Muscle of leg (tissue), 16 donors: ENCODE measurements around the gene OR5AL1. TPM values are rescaled to one million over a fixed set of nuclear protein-coding genes. Genes with fewer than 3 reads are reported as not detected.
"Not testable (repeated sequence)": the region's sequence is repeated elsewhere in the genome, so short reads cannot be mapped to it uniquely, and the experiment has no call there.

ENCODE experiments used
- DNase-seq: peaks from one replicate; pipeline ENCODE4 v3.0.0; 2013
- H3K27ac ChIP-seq: one replicate; pipeline ENCODE4 v1.5.1; 2013; ENCODE audit warnings: mild to moderate bottlenecking, low read length, control low read depth
- H3K27me3 ChIP-seq: one replicate; pipeline ENCODE4 v1.6.1; 2013; ENCODE audit warnings: low read length; ENCODE audit not compliant: control insufficient read depth, insufficient read depth
- H3K36me3 ChIP-seq: one replicate; pipeline ENCODE4 v1.6.1; 2013; ENCODE audit warnings: low read length; ENCODE audit not compliant: control insufficient read depth, insufficient read depth
- H3K4me1 ChIP-seq: one replicate; pipeline ENCODE4 v1.6.1; 2013; ENCODE audit warnings: low read length; ENCODE audit not compliant: control insufficient read depth, insufficient read depth
- H3K4me3 ChIP-seq: one replicate; pipeline ENCODE4 v1.5.1; 2013; ENCODE audit warnings: low read length, control low read depth
- H3K9me3 ChIP-seq: replicated peaks from 2 replicates; pipeline ENCODE4 v1.6.1; 2013; ENCODE audit warnings: low read depth, low read length; ENCODE audit not compliant: control insufficient read depth
- WGBS: methylation state at CpG from one replicate; pipeline ENCODE4 v1.1.5; 2013; ENCODE audit warnings: missing lambda C conversion rate; ENCODE audit not compliant: insufficient coverage; 5-methylcytosine and 5-hydroxymethylcytosine counted together
- long read RNA-seq, 11 donors: transcript quantifications; one replicate each; lab custom pipeline, GENCODE V29; 2026
- polyA plus RNA-seq, 8 donors: library from polyadenylated mRNA; unstranded; fragments of 120-200 nt; gene quantifications; one replicate each; pipeline versions ENCODE4 v1.2.1 to v1.2.3, GENCODE V29; 2013; ENCODE audit warnings: inconsistent platforms in 1 of 8, low replicate concordance in 1 of 8; ENCODE audit not compliant: insufficient read length in 8 of 8, insufficient read depth in 1 of 8
- total RNA-seq: library from RNA; stranded (reverse); fragments of 120-200 nt; gene quantifications from one replicate; pipeline ENCODE4 v1.2.4, GENCODE V29; 2013

The OR5AL1 gene
- total RNA-seq (not detected), polyA plus RNA-seq (not detected)
- long read RNA-seq, donor 1 = 0 reads
- long read RNA-seq, donor 2 = 0 reads
- long read RNA-seq, donor 3 = 0 reads
- long read RNA-seq, donor 4 = 0 reads
- long read RNA-seq, donor 5 = 0 reads
- long read RNA-seq, donor 6 = 0 reads
- long read RNA-seq, donor 7 = 0 reads
- long read RNA-seq, donor 8 = 0 reads
- long read RNA-seq, donor 9 = 0 reads
- long read RNA-seq, donor 10 = 0 reads
- long read RNA-seq, donor 11 = 0 reads

DNA sequence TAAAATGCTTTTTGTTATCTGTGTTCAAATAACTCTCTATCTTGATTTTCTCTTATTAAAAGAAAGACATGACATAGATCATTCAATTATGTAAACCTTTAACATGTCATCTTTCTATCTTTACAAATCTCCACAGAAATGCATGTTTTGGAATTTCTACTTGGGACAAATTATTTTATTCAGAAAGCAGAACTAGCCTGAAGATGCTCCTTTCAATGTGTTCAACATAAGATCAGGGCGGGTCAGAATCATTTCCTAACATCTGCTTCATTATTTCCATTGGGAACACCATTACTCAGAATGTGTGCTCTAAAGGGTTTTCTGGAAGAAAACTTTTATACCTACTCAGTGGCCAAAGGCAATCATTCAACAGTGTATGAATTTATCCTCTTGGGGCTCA is at the start of gene OR5AL1:
Gene OR5AL1 (plus strand): TSS at position 301 of the 400 bp plus-strand sequence.
- H3K36me3 ChIP-seq = no peaks in the 10 kb centered on the region
- H3K9me3 ChIP-seq = peaks cover 9% of the 10 kb centered on the region
- no peak within 1 kb of the TSS for H3K4me3 ChIP-seq
- no CpG with 5 or more reads among the region's 1 CpG for WGBS
- no peaks in the 10 kb centered on the region for H3K27me3 ChIP-seq
- DNase-seq = no peak
- H3K27ac ChIP-seq = no peak within 1 kb of the TSS
- H3K4me1 ChIP-seq = no peaks in the 10 kb centered on the region

DNA sequence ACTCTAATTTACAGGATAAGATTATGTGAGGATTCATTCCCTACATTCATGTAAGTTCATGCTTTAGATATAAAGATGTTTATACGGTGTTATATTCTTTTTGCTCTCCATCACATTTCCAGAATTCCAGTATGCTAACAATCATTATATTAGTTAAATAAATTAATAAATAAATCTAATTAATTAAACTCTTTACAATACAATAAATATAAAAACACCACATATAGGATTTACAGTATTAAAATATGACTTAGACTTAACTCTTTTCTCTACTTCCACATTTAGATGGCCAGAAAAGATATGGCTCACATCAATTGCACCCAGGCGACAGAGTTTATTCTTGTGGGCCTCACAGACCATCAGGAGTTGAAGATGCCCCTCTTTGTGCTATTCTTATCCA is 37.2 kb upstream of the OR5AL1 start, which contains the start of gene OR8U1:
Gene OR8U1 (plus strand): TSS at position 301 of the 400 bp plus-strand sequence. CDS start 0 bp downstream, at position 301.
- 70% methylated on average over 1 of the region's 2 CpGs for WGBS
- Histone ChIP-seq H3K36me3 (no peaks in the 10 kb centered on the region), H3K4me1 (no peaks in the 10 kb centered on the region), H3K9me3 (peaks cover 3% of the 10 kb centered on the region), H3K27me3 (no peaks in the 10 kb centered on the region), H3K27ac (no peak within 1 kb of the TSS), H3K4me3 (no peak within 1 kb of the TSS)
- no peak for DNase-seq

DNA sequence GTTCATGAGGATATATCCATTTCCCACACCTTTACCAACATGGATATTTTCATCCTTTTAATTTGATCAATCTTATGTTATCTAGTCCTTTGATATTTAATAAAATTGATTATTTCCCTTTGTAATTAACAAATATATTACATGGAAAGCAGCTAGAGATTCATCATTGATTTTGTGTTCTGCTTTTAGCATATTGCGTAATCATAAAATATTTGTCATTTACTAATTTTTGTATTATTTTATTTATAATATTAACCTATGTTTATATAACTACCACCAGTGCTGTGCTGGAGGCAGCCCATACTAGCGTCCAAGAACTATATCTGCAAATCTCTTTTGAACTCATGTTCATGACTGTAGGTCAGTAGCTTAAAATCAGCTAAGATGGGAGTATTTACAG is 32.4 kb upstream of the OR5AL1 start:
- WGBS = no CpG with 5 or more reads among the region's 2 CpGs
- H3K4me1 ChIP-seq = no peaks in the 10 kb centered on the region
- no peak overlapping the region for H3K4me3 ChIP-seq
- H3K27ac ChIP-seq = no peak overlapping the region
- H3K27me3 ChIP-seq = no peaks in the 10 kb centered on the region
- DNase-seq = no peak
- H3K9me3 ChIP-seq = peaks cover 5% of the 10 kb centered on the region
- no peaks in the 10 kb centered on the region for H3K36me3 ChIP-seq

DNA sequence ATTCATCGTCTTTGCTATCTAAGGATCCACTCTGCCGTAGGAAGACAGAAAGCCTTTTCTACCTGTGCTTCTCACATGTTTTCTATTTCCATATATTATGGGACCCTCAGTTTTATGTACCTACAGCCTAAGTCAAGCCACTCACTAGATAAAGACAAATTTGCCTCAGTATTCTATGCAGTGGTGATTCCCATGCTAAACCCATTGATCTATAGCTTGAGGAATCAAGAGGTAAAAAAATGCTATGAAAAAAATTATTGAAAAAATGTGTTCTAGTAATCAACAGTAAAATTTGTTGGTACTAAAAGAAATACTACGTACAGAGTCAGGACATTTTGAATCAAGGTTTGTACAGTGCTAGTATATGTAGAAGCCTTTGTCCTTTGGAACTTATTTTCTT is 18.1 kb upstream of the OR5AL1 start:
- WGBS = 81% methylated on average over 2 of the region's 3 CpGs
- Histone ChIP-seq H3K4me3 (no peak overlapping the region), H3K4me1 (no peaks in the 10 kb centered on the region), H3K27ac (no peak overlapping the region), H3K9me3 (peaks cover 5% of the 10 kb centered on the region), H3K36me3 (no peaks in the 10 kb centered on the region), H3K27me3 (no peaks in the 10 kb centered on the region)
- no peak for DNase-seq

GRCh38 chr11:56396047-56396446 is 16.4 kb upstream of the OR5AL1 start:
- Histone ChIP-seq H3K27me3 (no peaks in the 10 kb centered on the region), H3K9me3 (peaks cover 9% of the 10 kb centered on the region), H3K4me3 (no peak overlapping the region), H3K4me1 (no peaks in the 10 kb centered on the region), H3K27ac (no peak overlapping the region), H3K36me3 (no peaks in the 10 kb centered on the region)
- DNase-seq = no peak
- 61% methylated on average over 2 of the region's 3 CpGs for WGBS

GRCh38 chr11:56401858-56402461 is 10.5 kb upstream of the OR5AL1 start:
- 95% methylated on average over 24 of the region's 27 CpGs for WGBS
- not testable (repeated sequence) for H3K36me3 ChIP-seq, H3K4me3 ChIP-seq, DNase-seq, H3K27ac ChIP-seq, H3K27me3 ChIP-seq, H3K4me1 ChIP-seq
- peaks cover 19% of the 10 kb centered on the region for H3K9me3 ChIP-seq

GRCh38 chr11:56404393-56404792 is 8.1 kb upstream of the OR5AL1 start:
- Histone ChIP-seq H3K4me1 (no peaks in the 10 kb centered on the region), H3K9me3 (peaks cover 23% of the 10 kb centered on the region), H3K4me3 (no peak overlapping the region), H3K27me3 (no peaks in the 10 kb centered on the region), H3K27ac (no peak overlapping the region), H3K36me3 (no peaks in the 10 kb centered on the region)
- no CpG with 5 or more reads among the region's 2 CpGs for WGBS
- DNase-seq = no peak

DNA sequence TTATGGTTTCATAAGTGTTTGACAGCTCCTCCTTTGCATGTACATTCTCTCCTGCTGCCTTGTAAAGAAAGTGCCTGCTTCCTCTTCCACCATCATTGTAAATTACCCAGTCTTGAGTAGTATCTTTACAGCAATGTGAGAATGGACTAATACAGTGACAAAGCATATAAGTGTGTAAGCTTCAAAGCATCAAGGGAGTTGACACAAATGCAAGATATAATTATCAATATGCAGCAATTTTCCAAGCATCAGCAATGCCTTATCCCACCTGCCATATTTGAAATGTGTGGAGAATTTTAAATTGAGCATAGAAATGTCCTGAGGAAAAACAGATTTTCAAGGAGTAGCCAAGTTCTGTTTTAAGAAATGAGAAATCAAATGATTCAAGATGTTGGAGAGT is 1.7 kb upstream of the OR5AL1 start:
- Histone ChIP-seq H3K9me3 (peaks cover 14% of the 10 kb centered on the region), H3K4me1 (no peaks in the 10 kb centered on the region), H3K27ac (no peak overlapping the region), H3K4me3 (no peak overlapping the region), H3K27me3 (no peaks in the 10 kb centered on the region), H3K36me3 (no peaks in the 10 kb centered on the region)
- DNase-seq = no peak

DNA sequence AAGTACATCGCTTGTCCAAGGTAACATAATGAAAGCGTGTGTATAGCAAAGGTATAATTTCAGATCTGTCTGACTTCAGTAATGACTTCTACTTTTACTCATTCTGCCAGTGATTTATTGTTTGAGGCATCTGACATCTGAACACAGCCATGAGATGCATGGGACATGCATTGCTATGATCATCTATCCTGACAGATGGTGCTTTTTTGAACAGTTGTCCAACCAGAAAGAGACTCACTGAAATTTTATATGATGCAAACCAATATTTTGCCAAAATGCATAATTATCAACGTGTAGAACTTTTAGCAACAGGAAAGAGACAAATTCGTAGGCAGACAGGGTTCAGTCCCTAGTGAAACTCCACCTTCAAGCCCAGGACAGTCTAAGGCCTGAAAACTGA is 41.0 kb downstream of the OR5AL1 start:
- Histone ChIP-seq H3K4me1 (no peaks in the 10 kb centered on the region), H3K36me3 (no peaks in the 10 kb centered on the region), H3K27me3 (no peaks in the 10 kb centered on the region), H3K4me3 (no peak overlapping the region), H3K9me3 (peaks cover 2% of the 10 kb centered on the region), H3K27ac (no peak overlapping the region)
- WGBS = 38% methylated on average over 2 of the region's 4 CpGs
- DNase-seq = no peak

- Histone ChIP-seq H3K27ac (no peak overlapping the region), H3K4me1 (no peaks in the 10 kb centered on the region), H3K9me3 (peaks cover 2% of the 10 kb centered on the region), H3K4me3 (no peak overlapping the region), H3K36me3 (no peaks in the 10 kb centered on the region), H3K27me3 (no peaks in the 10 kb centered on the region)
- WGBS = no CpG with 5 or more reads among the region's 1 CpG
- DNase-seq = no peak
Observed at GRCh38 chr11:56457076-56457475, 44.6 kb downstream of the OR5AL1 start.
